AG04450 (cell line): ENCODE results near the gene TANC1. TPM values are rescaled to one million over a fixed set of nuclear protein-coding genes. Genes with fewer than 3 reads are reported as not detected.

Experiments
- CTCF ChIA-PET: fragments of 300-600, 350-600 bp; formaldehyde crosslinking; extraction: SDS; loops from one replicate; lab custom pipeline; 2022; ENCODE audit warnings: antibody characterized with exemption, inconsistent platforms; lab: Charles Lee
- POLR2A ChIA-PET: fragments of 350-600 bp; formaldehyde crosslinking; extraction: SDS; loops from one replicate; lab custom pipeline; 2021; ENCODE audit warnings: antibody characterized with exemption, inconsistent platforms; lab: Yijun Ruan, JAX
- DNase-seq: peaks from one replicate; pipeline ENCODE4 v3.0.0-alpha.2; 2011; ENCODE audit warnings: low read depth, low spot score
- H3K27ac ChIP-seq: one replicate; pipeline ENCODE4 v1.5.1; 2012; ENCODE audit warnings: low read depth, low read length, control low read depth
- H3K27me3 ChIP-seq: one replicate; pipeline ENCODE4 v1.6.0; 2012; ENCODE audit warnings: low read length; ENCODE audit not compliant: control insufficient read depth, insufficient read depth
- H3K4me3 ChIP-seq: 2 replicates; pipeline ENCODE4 v1.5.1; 2011; ENCODE audit warnings: mild to moderate bottlenecking, low read depth, low read length, control low read depth
- H3K9me3 ChIP-seq: 2 replicates; pipeline ENCODE4 v1.5.1; 2012; ENCODE audit warnings: low read length; ENCODE audit not compliant: control insufficient read depth, insufficient read depth
- CTCF ChIP-seq: IDR thresholded peaks from 2 replicates; pipeline ENCODE4 v1.5.1; 2011; ENCODE audit warnings: low read depth, low read length, control low read depth, inconsistent platforms
- polyA plus RNA-seq: library from polyadenylated mRNA; depleted of rRNA; stranded (reverse); fragments of >200 nt; gene quantifications from 2 replicates; pipeline ENCODE4 v1.2.3, GENCODE V29; 2011

TANC1 gene
- polyA plus RNA-seq, 1 experiment, result 28.0 TPM

GRCh38 chr2:159065891-159066290 is 97.5 kb downstream of the TANC1 start:
- H3K27me3 ChIP-seq, result no peaks in the 10 kb centered on the region
- ChIA-PET POLR2A (interaction anchor here (0.7 to 1.1 kb wide), 2 partner anchors 15 to 97 kb away, joined by 3 to 4 read pairs; no protein-coding TSS in a partner anchor), CTCF (interaction anchor here (1.2 to 1.7 kb wide), 2 partner anchors 13 to 53 kb away, joined by 4 to 5 read pairs; no protein-coding TSS in a partner anchor)
- H3K9me3 ChIP-seq, result no peaks in the 10 kb centered on the region
- no peak overlapping the region for H3K4me3 ChIP-seq
- no peak for DNase-seq
- H3K27ac ChIP-seq, result no peak overlapping the region
- TF ChIP-seq CTCF, result no peak

- CTCF ChIA-PET, result no interaction called here
- Histone ChIP-seq H3K27ac (no peak overlapping the region), H3K27me3 (no peaks in the 10 kb centered on the region), H3K4me3 (no peak overlapping the region), H3K9me3 (no peaks in the 10 kb centered on the region)
- no peak for DNase-seq
- POLR2A ChIA-PET, result no interaction called here
- TF ChIP-seq CTCF, result no peak
These were observed 98.2 kb downstream of the TANC1 start for GRCh38 chr2:159066541-159067156.

- POLR2A ChIA-PET, result no interaction called here
These were observed 99.5 kb downstream of the TANC1 start for GRCh38 chr2:159067971-159068370.

GRCh38 chr2:159069229-159069628 is 100.8 kb downstream of the TANC1 start:
- no peaks in the 10 kb centered on the region for H3K9me3 ChIP-seq
- no peak overlapping the region for H3K4me3 ChIP-seq
- CTCF ChIA-PET, result interaction anchor here (0.6 kb wide), 2 partner anchors 19 to 80 kb away, joined by 3 read pairs; no protein-coding TSS in a partner anchor
- no peak for DNase-seq
- POLR2A ChIA-PET, result interaction anchor here (0.6 to 0.8 kb wide), 4 partner anchors 103 to 644 kb away, joined by 3 to 6 read pairs (median 4); no protein-coding TSS in a partner anchor
- TF ChIP-seq CTCF, result no peak
- no peak overlapping the region for H3K27ac ChIP-seq
- no peaks in the 10 kb centered on the region for H3K27me3 ChIP-seq

More at GRCh38 chr2:159067971-159068370, 99.5 kb downstream of the TANC1 start:
- TF ChIP-seq CTCF, result no peak
- CTCF ChIA-PET, result no interaction called here
- no peak overlapping the region for H3K27ac ChIP-seq
- no peaks in the 10 kb centered on the region for H3K27me3 ChIP-seq
- H3K9me3 ChIP-seq, result no peaks in the 10 kb centered on the region
- no peak overlapping the region for H3K4me3 ChIP-seq
- DNase-seq, result no peak

GRCh38 chr2:159070235-159070634 is 101.8 kb downstream of the TANC1 start:
- DNase-seq, result no peak
- no peak overlapping the region for H3K4me3 ChIP-seq
- no peak for TF ChIP-seq CTCF
- no peak overlapping the region for H3K27ac ChIP-seq
- CTCF ChIA-PET, result interaction anchor here (2.6 to 2.9 kb wide), 2 partner anchors 17 to 49 kb away, joined by 8 to 13 read pairs; no protein-coding TSS in a partner anchor
- H3K27me3 ChIP-seq, result no peaks in the 10 kb centered on the region
- H3K9me3 ChIP-seq, result no peaks in the 10 kb centered on the region
- POLR2A ChIA-PET, result no interaction called here
